Hepatocyte (in vitro differentiated cells): Measurements from ENCODE around the gene BICDL2.

ENCODE experiments used
- EZH2 ChIP-seq: fragments of 200-600 bp; sonication (generic); IDR thresholded peaks from 2 replicates; pipeline ENCODE4 v1.6.1; 2016; ENCODE audit warnings: antibody characterized with exemption, mild to moderate bottlenecking, borderline replicate concordance
- EZH2phosphoT487 ChIP-seq: fragments of 200-600 bp; sonication (generic); IDR thresholded peaks from one replicate; pipeline ENCODE4 v1.6.1; 2018; ENCODE audit warnings: antibody characterized with exemption, mild to moderate bottlenecking, low read depth, moderate library complexity; ENCODE audit not compliant: unreplicated experiment, severe bottlenecking
- TF ChIP-seq, protein P1 (sequence below): fragments of 200-600 bp; sonication (generic); IDR thresholded peaks from 2 replicates; pipeline ENCODE4 v1.5.1; 2016; ENCODE audit warnings: antibody characterized with exemption, mild to moderate bottlenecking; ENCODE audit not compliant: poor library complexity

GRCh38 chr16:2987286-2987685 lies 49.5 kb downstream of the BICDL2 start:
- TF ChIP-seq, protein P1, sequence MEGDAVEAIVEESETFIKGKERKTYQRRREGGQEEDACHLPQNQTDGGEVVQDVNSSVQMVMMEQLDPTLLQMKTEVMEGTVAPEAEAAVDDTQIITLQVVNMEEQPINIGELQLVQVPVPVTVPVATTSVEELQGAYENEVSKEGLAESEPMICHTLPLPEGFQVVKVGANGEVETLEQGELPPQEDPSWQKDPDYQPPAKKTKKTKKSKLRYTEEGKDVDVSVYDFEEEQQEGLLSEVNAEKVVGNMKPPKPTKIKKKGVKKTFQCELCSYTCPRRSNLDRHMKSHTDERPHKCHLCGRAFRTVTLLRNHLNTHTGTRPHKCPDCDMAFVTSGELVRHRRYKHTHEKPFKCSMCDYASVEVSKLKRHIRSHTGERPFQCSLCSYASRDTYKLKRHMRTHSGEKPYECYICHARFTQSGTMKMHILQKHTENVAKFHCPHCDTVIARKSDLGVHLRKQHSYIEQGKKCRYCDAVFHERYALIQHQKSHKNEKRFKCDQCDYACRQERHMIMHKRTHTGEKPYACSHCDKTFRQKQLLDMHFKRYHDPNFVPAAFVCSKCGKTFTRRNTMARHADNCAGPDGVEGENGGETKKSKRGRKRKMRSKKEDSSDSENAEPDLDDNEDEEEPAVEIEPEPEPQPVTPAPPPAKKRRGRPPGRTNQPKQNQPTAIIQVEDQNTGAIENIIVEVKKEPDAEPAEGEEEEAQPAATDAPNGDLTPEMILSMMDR, result no peak
- no peak for TF ChIP-seq EZH2
- no peak for TF ChIP-seq EZH2phosphoT487
